HG03135 (cell line): ENCODE measurements around the gene EIF4E2.
"Not testable (repeated sequence)": the region's sequence is repeated elsewhere in the genome, so short reads cannot be mapped to it uniquely, and the experiment has no call there.

Experiments
- ATAC-seq: cut with Tn5 transposase; IDR thresholded peaks from one replicate; pipeline ENCODE4 v1.9.1; 2021; ENCODE audit warnings: mild to moderate bottlenecking, moderate library complexity; ENCODE audit not compliant: unreplicated experiment

EIF4E2 gene

GRCh38 chr2:232563580-232563979, 13.1 kb downstream of the EIF4E2 start:
- no peak for ATAC-seq

GRCh38 chr2:232567721-232568120, 17.2 kb downstream of the EIF4E2 start:
- ATAC-seq, result no peak

GRCh38 chr2:232568161-232568560, 17.7 kb downstream of the EIF4E2 start:
- no peak for ATAC-seq

- ATAC-seq, result no peak
Measured at GRCh38 chr2:232569541-232569940, 19.1 kb downstream of the EIF4E2 start.

- ATAC-seq, result not testable (repeated sequence)
Measured at GRCh38 chr2:232570481-232570880, 20.0 kb downstream of the EIF4E2 start.

- no peak for ATAC-seq
Measured at GRCh38 chr2:232571026-232571474, 20.6 kb downstream of the EIF4E2 start.

- ATAC-seq, result no peak
Measured at GRCh38 chr2:232573042-232573441, 22.6 kb downstream of the EIF4E2 start.

- no peak for ATAC-seq
Measured at GRCh38 chr2:232573771-232574435, 23.4 kb downstream of the EIF4E2 start.

GRCh38 chr2:232574674-232575403, 24.4 kb downstream of the EIF4E2 start:
- ATAC-seq, result no peak

- no peak for ATAC-seq
Measured at GRCh38 chr2:232575404-232575746, 24.9 kb downstream of the EIF4E2 start.

- ATAC-seq, result no peak
Measured at GRCh38 chr2:232576995-232577394, 26.5 kb downstream of the EIF4E2 start.

- no peak for ATAC-seq
Measured at GRCh38 chr2:232577841-232578240, 27.4 kb downstream of the EIF4E2 start.

GRCh38 chr2:232578626-232579025, 28.1 kb downstream of the EIF4E2 start:
- no peak for ATAC-seq

- no peak for ATAC-seq
Measured at GRCh38 chr2:232580648-232580981, 30.1 kb downstream of the EIF4E2 start.

- ATAC-seq, result no peak
Measured at GRCh38 chr2:232581725-232582124, 31.2 kb downstream of the EIF4E2 start.

- no peak for ATAC-seq
Measured at GRCh38 chr2:232584238-232584637, 33.7 kb downstream of the EIF4E2 start.

GRCh38 chr2:232586943-232587505, 36.5 kb downstream of the EIF4E2 start:
- ATAC-seq, result no peak

GRCh38 chr2:232587512-232587911, 37.0 kb downstream of the EIF4E2 start:
- ATAC-seq, result no peak

- ATAC-seq, result no peak
Measured at GRCh38 chr2:232588031-232588430, 37.5 kb downstream of the EIF4E2 start.

GRCh38 chr2:232588680-232589585, 38.4 kb downstream of the EIF4E2 start:
- no peak for ATAC-seq

- no peak for ATAC-seq
Measured at GRCh38 chr2:232592772-232593395, 42.4 kb downstream of the EIF4E2 start.
